ENCODE measurements around the gene KIAA1143. TPM values are rescaled to one million over a fixed set of nuclear protein-coding genes. Genes with fewer than 3 reads are reported as not detected.

The KIAA1143 gene
- total and polyA plus RNA-seq, 2 of the 13 experiments (the other 11 are each of a cell fraction or from before 2014, with no cell fraction given): 9.9 to 27.2 TPM

- TF ChIP-seq ZNF652 (CRISPR knock-in tag; IDR thresholded peaks at IDR 0.05; ENCODE audit: borderline replicate concordance, low read depth) (peak; percentile 20; the same call in 1 of the 2 replicates), ZBTB38 (CRISPR knock-in tag; IDR thresholded peaks at IDR 0.05) (peak; percentile 70), GATAD2A (CRISPR knock-in tag; IDR thresholded peaks at IDR 0.05) (no peak; the same call in 1 of the 2 replicates), KDM2A (CRISPR knock-in tag; IDR thresholded peaks at IDR 0.05; ENCODE audit: borderline replicate concordance, low read depth) (peak; percentile 96; the same call in 1 of the 2 replicates), ZNF564 (CRISPR knock-in tag; IDR thresholded peaks at IDR 0.05) (peak; percentile 82), ZNF556 (CRISPR knock-in tag; IDR thresholded peaks at IDR 0.05; ENCODE audit: borderline replicate concordance) (0 out of 2 replicates have a peak, but pooled peaks have one; percentile 44), ZBTB8A (CRISPR knock-in tag; IDR thresholded peaks at IDR 0.05; ENCODE audit: borderline replicate concordance, low read depth) (no peak), TBX3 (IDR thresholded peaks at IDR 0.05; ENCODE audit: borderline replicate concordance) (no peak), ZNF276 (CRISPR knock-in tag; IDR thresholded peaks at IDR 0.05; ENCODE audit: low read depth) (no peak), POGK (CRISPR knock-in tag; conservative IDR thresholded peaks at IDR 0.05) (peak; percentile 89; the same call in 1 of the 2 replicates), ZNF451 (CRISPR knock-in tag; IDR thresholded peaks at IDR 0.05) (no peak), NONO (IDR thresholded peaks at IDR 0.05) (no peak), NONO (CRISPR knock-in tag; conservative IDR thresholded peaks at IDR 0.05) (peak; percentile 93), THYN1 (CRISPR knock-in tag; IDR thresholded peaks at IDR 0.05; ENCODE audit: borderline replicate concordance, low read depth) (no peak), GMEB2 (CRISPR knock-in tag; IDR thresholded peaks at IDR 0.05; ENCODE audit: low read depth) (peak; percentile 94), HNRNPLL (IDR thresholded peaks at IDR 0.05; ENCODE audit: low read depth, low read length, poor library complexity, severe bottlenecking) (peak; percentile 83), ZNF672 (CRISPR knock-in tag; IDR thresholded peaks at IDR 0.05) (no peak), KLF16 (CRISPR knock-in tag; IDR thresholded peaks at IDR 0.05) (peak in 1 of 2 experiments; percentile 98; a peak in 2 of 4 replicates), SMAD1 (CRISPR knock-in tag; IDR thresholded peaks at IDR 0.05; ENCODE audit: borderline replicate concordance, low read depth) (peak; percentile 92; the same call in 1 of the 2 replicates), FOXJ3 (CRISPR knock-in tag; IDR thresholded peaks at IDR 0.05; ENCODE audit: borderline replicate concordance) (peak; percentile 56; the same call in 1 of the 2 replicates), BRCA1 (CRISPR knock-in tag; IDR thresholded peaks at IDR 0.05) (no peak), NR2C2 (CRISPR knock-in tag; IDR thresholded peaks at IDR 0.05; ENCODE audit: borderline replicate concordance) (peak; percentile 86)
- TF ChIP-seq, protein P1, sequence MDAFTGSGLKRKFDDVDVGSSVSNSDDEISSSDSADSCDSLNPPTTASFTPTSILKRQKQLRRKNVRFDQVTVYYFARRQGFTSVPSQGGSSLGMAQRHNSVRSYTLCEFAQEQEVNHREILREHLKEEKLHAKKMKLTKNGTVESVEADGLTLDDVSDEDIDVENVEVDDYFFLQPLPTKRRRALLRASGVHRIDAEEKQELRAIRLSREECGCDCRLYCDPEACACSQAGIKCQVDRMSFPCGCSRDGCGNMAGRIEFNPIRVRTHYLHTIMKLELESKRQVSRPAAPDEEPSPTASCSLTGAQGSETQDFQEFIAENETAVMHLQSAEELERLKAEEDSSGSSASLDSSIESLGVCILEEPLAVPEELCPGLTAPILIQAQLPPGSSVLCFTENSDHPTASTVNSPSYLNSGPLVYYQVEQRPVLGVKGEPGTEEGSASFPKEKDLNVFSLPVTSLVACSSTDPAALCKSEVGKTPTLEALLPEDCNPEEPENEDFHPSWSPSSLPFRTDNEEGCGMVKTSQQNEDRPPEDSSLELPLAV (CRISPR knock-in tag; conservative IDR thresholded peaks at IDR 0.05; ENCODE audit: low read depth): no peak
Measured at GRCh38 chr3:44761424-44762169, at the start of gene KIAA1143, which contains the start of gene KIF15 (continued).

All from HepG2 (cell line).